Mesenchymal stem cell (in vitro differentiated cells and primary cell): ENCODE data around the gene CEACAM3.

Source experiments
- DNase-seq: peaks from one replicate; pipeline ENCODE4 v3.0.0-alpha.2; 2013
- H2AFZ ChIP-seq: one replicate; pipeline ENCODE4 v1.6.1; 2013; ENCODE audit warnings: low read depth, mild to moderate bottlenecking, control low read depth, inconsistent platforms, low read length, moderate library complexity
- H2AK5ac ChIP-seq: 2 replicates; pipeline ENCODE4 v1.6.1; 2013; ENCODE audit warnings: low read length, moderate library complexity, mild to moderate bottlenecking, inconsistent platforms; ENCODE audit not compliant: severe bottlenecking
- H2BK120ac ChIP-seq: one replicate; pipeline ENCODE4 v1.6.1; 2013; ENCODE audit warnings: low read depth, mild to moderate bottlenecking, inconsistent platforms, low read length, moderate library complexity
- H2BK12ac ChIP-seq, 2 experiments: one replicate each; pipeline ENCODE4 v1.6.1; 2013; ENCODE audit warnings: inconsistent platforms in 2 of 2, low read length in 2 of 2, mild to moderate bottlenecking in 2 of 2, moderate library complexity in 2 of 2, control low read depth in 1 of 2
- H2BK15ac ChIP-seq: one replicate; pipeline ENCODE4 v1.6.1; 2013; ENCODE audit warnings: mild to moderate bottlenecking, low read depth, inconsistent platforms; ENCODE audit not compliant: poor library complexity, severe bottlenecking
- H2BK5ac ChIP-seq: 2 replicates; pipeline ENCODE4 v1.6.1; 2013; ENCODE audit warnings: low read depth, mild to moderate bottlenecking, low read length, control low read depth, inconsistent platforms; ENCODE audit not compliant: poor library complexity, severe bottlenecking
- H3K14ac ChIP-seq, 2 experiments: one replicate each; pipeline ENCODE4 v1.6.1; 2013; ENCODE audit warnings: inconsistent platforms in 2 of 2, low read length in 2 of 2, control low read depth in 1 of 2, mild to moderate bottlenecking in 1 of 2, moderate library complexity in 1 of 2
- H3K18ac ChIP-seq, 2 experiments: one replicate each; pipeline ENCODE4 v1.6.1; 2013; ENCODE audit warnings: inconsistent platforms in 2 of 2, low read length in 2 of 2, control low read depth in 1 of 2, low read depth in 1 of 2, mild to moderate bottlenecking in 1 of 2
- H3K23ac ChIP-seq, 2 experiments: one replicate each; pipeline ENCODE4 v1.6.1; 2013; ENCODE audit warnings: inconsistent platforms in 2 of 2, low read length in 2 of 2, mild to moderate bottlenecking in 2 of 2, moderate library complexity in 2 of 2, control low read depth in 1 of 2
- H3K27ac ChIP-seq: 2 replicates; pipeline ENCODE4 v1.5.1; 2013; ENCODE audit warnings: mild to moderate bottlenecking, moderate library complexity, low read length, control low read depth, inconsistent platforms; ENCODE audit not compliant: poor library complexity, severe bottlenecking
- H3K27me3 ChIP-seq, 2 experiments: 2 replicates each; pipeline versions ENCODE4 v1.6.1 to v1.7.0; 2013; ENCODE audit warnings: low read length in 2 of 2, mild to moderate bottlenecking in 2 of 2, moderate library complexity in 2 of 2, control low read depth in 1 of 2, inconsistent platforms in 1 of 2; ENCODE audit not compliant: control insufficient read depth in 1 of 2, insufficient read depth in 1 of 2
- H3K36me3 ChIP-seq, 2 experiments: 2 replicates each; pipeline versions ENCODE4 v1.6.1 to v1.7.0; 2013; ENCODE audit warnings: low read length in 2 of 2, control low read depth in 1 of 2, inconsistent platforms in 1 of 2, low read depth in 1 of 2, mild to moderate bottlenecking in 1 of 2; ENCODE audit not compliant: insufficient read depth in 2 of 2, control insufficient read depth in 1 of 2
- H3K4ac ChIP-seq, 2 experiments: one replicate each; pipeline ENCODE4 v1.6.1; 2013; ENCODE audit warnings: inconsistent platforms in 2 of 2, low read length in 2 of 2, mild to moderate bottlenecking in 2 of 2, moderate library complexity in 2 of 2, control low read depth in 1 of 2, low read depth in 1 of 2
- H3K4me1 ChIP-seq: 2 replicates; pipeline ENCODE4 v1.6.1; 2013; ENCODE audit warnings: low read depth, low read length, control low read depth; ENCODE audit not compliant: control insufficient read depth, insufficient read depth
- H3K4me2 ChIP-seq: 2 replicates; pipeline ENCODE4 v1.6.1; 2013; ENCODE audit warnings: low read length, mild to moderate bottlenecking, inconsistent platforms; ENCODE audit not compliant: poor library complexity, severe bottlenecking
- H3K4me3 ChIP-seq, 2 experiments: 2 replicates each; pipeline versions ENCODE4 v1.5.1 to v1.7.0; 2013; ENCODE audit warnings: low read length in 2 of 2, mild to moderate bottlenecking in 2 of 2, control low read depth in 1 of 2, low read depth in 1 of 2; ENCODE audit not compliant: insufficient read depth in 1 of 2
- H3K79me1 ChIP-seq: replicated peaks from 2 replicates; pipeline ENCODE4 v1.6.1; 2013; ENCODE audit warnings: mild to moderate bottlenecking, control low read depth, low read length, inconsistent platforms; ENCODE audit not compliant: poor library complexity, severe bottlenecking
- H3K9ac ChIP-seq: 2 replicates; pipeline ENCODE4 v1.7.0; 2013; ENCODE audit warnings: mild to moderate bottlenecking, low read length, moderate library complexity
- H3K9me3 ChIP-seq: 2 replicates; pipeline ENCODE4 v1.7.0; 2013; ENCODE audit warnings: mild to moderate bottlenecking, low read length; ENCODE audit not compliant: control insufficient read depth
- H4K8ac ChIP-seq: one replicate; pipeline ENCODE4 v1.6.1; 2013; ENCODE audit warnings: inconsistent platforms, mild to moderate bottlenecking, low read length, moderate library complexity
- H4K91ac ChIP-seq: one replicate; pipeline ENCODE4 v1.6.1; 2013; ENCODE audit warnings: mild to moderate bottlenecking, low read length, inconsistent platforms
- WGBS: methylation state at CpG from one replicate; pipeline ENCODE4 v1.1.7; 2013; ENCODE audit warnings: mixed read lengths; 5-methylcytosine and 5-hydroxymethylcytosine counted together

CEACAM3 gene

GRCh38 chr19:41796901-41797300 lies 514 bp downstream of the CEACAM3 start:
- 86% methylated on average over 1 of the region's 1 CpG for WGBS
- H3K9ac ChIP-seq = no peak overlapping the region

GRCh38 chr19:41799444-41800000 lies 3.1 kb downstream of the CEACAM3 start:
- DNase-seq = no peak
- 83% methylated on average over 7 of the region's 9 CpGs for WGBS
- peaks cover 28 to 38% of the 10 kb centered on the region in 2 experiments for H3K27me3 ChIP-seq
- H3K9me3 ChIP-seq = no peaks in the 10 kb centered on the region
- H3K4me2 ChIP-seq = no peak overlapping the region
- H3K18ac ChIP-seq = no peak overlapping the region
- no peaks in the 10 kb centered on the region for H3K4me1 ChIP-seq
- no peak overlapping the region for H3K27ac ChIP-seq
- H4K91ac ChIP-seq = no peak overlapping the region
- no peak overlapping the region for H2AK5ac ChIP-seq
- H3K36me3 ChIP-seq = no peaks in the 10 kb centered on the region
- H2BK12ac ChIP-seq = no peak overlapping the region
- H2AFZ ChIP-seq = no peak overlapping the region
- no peak overlapping the region for H2BK15ac ChIP-seq
- no peak overlapping the region for H3K4me3 ChIP-seq
- no peak overlapping the region for H2BK120ac ChIP-seq
- no peaks in the 10 kb centered on the region for H3K79me1 ChIP-seq
- H3K4ac ChIP-seq = no peak overlapping the region
- H4K8ac ChIP-seq = no peak overlapping the region
- H3K9ac ChIP-seq = no peak overlapping the region
- no peak overlapping the region for H2BK5ac ChIP-seq
- H3K23ac ChIP-seq = no peak overlapping the region
- H3K14ac ChIP-seq = no peak overlapping the region

More at GRCh38 chr19:41796901-41797300, 514 bp downstream of the CEACAM3 start:
- Histone ChIP-seq H4K8ac (no peak overlapping the region), H3K4me2 (no peak overlapping the region), H4K91ac (no peak overlapping the region), H3K27me3 (peaks cover 20 to 48% of the 10 kb centered on the region in 2 experiments), H3K79me1 (no peaks in the 10 kb centered on the region), H3K14ac (no peak overlapping the region), H2BK15ac (no peak overlapping the region), H2BK120ac (no peak overlapping the region), H3K18ac (no peak overlapping the region), H2AFZ (no peak overlapping the region), H3K23ac (no peak overlapping the region), H3K27ac (no peak overlapping the region), H3K36me3 (no peaks in the 10 kb centered on the region), H3K4me1 (no peaks in the 10 kb centered on the region), H2BK5ac (no peak overlapping the region), H3K9me3 (no peaks in the 10 kb centered on the region), H3K4ac (no peak overlapping the region), H2BK12ac (no peak overlapping the region), H2AK5ac (no peak overlapping the region), H3K4me3 (no peak overlapping the region)
- DNase-seq = no peak

GRCh38 chr19:41801031-41801430 lies 4.6 kb downstream of the CEACAM3 start:
- WGBS = 43% methylated on average over 4 of the region's 4 CpGs
- Histone ChIP-seq H3K9ac (no peak overlapping the region), H3K36me3 (no peaks in the 10 kb centered on the region), H2BK5ac (no peak overlapping the region), H2BK15ac (no peak overlapping the region), H4K91ac (no peak overlapping the region), H3K27me3 (peaks cover 28 to 33% of the 10 kb centered on the region in 2 experiments), H2AFZ (no peak overlapping the region), H3K4me2 (no peak overlapping the region), H3K23ac (no peak overlapping the region), H2BK12ac (no peak overlapping the region), H2BK120ac (no peak overlapping the region), H3K14ac (no peak overlapping the region), H4K8ac (no peak overlapping the region), H3K18ac (no peak overlapping the region), H3K4me1 (no peaks in the 10 kb centered on the region), H2AK5ac (no peak overlapping the region), H3K79me1 (no peaks in the 10 kb centered on the region), H3K4ac (no peak overlapping the region), H3K27ac (no peak overlapping the region), H3K4me3 (no peak overlapping the region), H3K9me3 (no peaks in the 10 kb centered on the region)
- no peak for DNase-seq

GRCh38 chr19:41801792-41802211 lies 5.4 kb downstream of the CEACAM3 start:
- Histone ChIP-seq H2BK120ac (no peak overlapping the region), H3K9ac (no peak overlapping the region), H3K9me3 (no peaks in the 10 kb centered on the region), H3K27me3 (peaks cover 22 to 25% of the 10 kb centered on the region in 2 experiments), H2BK12ac (no peak overlapping the region), H2AK5ac (no peak overlapping the region), H3K18ac (no peak overlapping the region), H3K27ac (no peak overlapping the region), H3K36me3 (no peaks in the 10 kb centered on the region), H2BK5ac (no peak overlapping the region), H3K4me1 (no peaks in the 10 kb centered on the region), H4K8ac (no peak overlapping the region), H3K4ac (no peak overlapping the region), H4K91ac (no peak overlapping the region), H3K4me3 (no peak overlapping the region), H2BK15ac (no peak overlapping the region), H2AFZ (no peak overlapping the region), H3K79me1 (no peaks in the 10 kb centered on the region), H3K23ac (no peak overlapping the region), H3K4me2 (no peak overlapping the region), H3K14ac (no peak overlapping the region)
- no peak for DNase-seq
- 32% methylated on average over 2 of the region's 2 CpGs for WGBS
